K562 (cell line): ENCODE data around the gene STK11. TPM values are rescaled to one million over a fixed set of nuclear protein-coding genes. Genes with fewer than 3 reads are reported as not detected.

Experiments used
- ASH1L ChIP-seq: fragments of 450-650 bp; IDR thresholded peaks from 2 replicates; pipeline ENCODE4 v1.6.1; 2018; ENCODE audit warnings: borderline replicate concordance, mild to moderate bottlenecking, low read depth; ENCODE audit not compliant: partially characterized antibody
- BRD4 ChIP-seq: fragments of 200-600 bp; sonication (generic); IDR thresholded peaks from 2 replicates; pipeline ENCODE4 v1.6.1; 2017; ENCODE audit warnings: inconsistent platforms
- DACH1 ChIP-seq: fragments of 450-650 bp; IDR thresholded peaks from 2 replicates; pipeline ENCODE4 v1.6.1; 2018; ENCODE audit not compliant: partially characterized antibody
- DMBX1 ChIP-seq: fragments of 250-450 bp; sonication (Bioruptor Pico); IDR thresholded peaks from 2 replicates; pipeline ENCODE4 v1.8.0; 2022; ENCODE audit warnings: inconsistent platforms, mild to moderate bottlenecking, moderate library complexity, borderline replicate concordance
- HDAC2 ChIP-seq: fragments of 450-650 bp; IDR thresholded peaks from 2 replicates; pipeline ENCODE4 v1.6.1; 2016; ENCODE audit warnings: mild to moderate bottlenecking
- MLLT1 ChIP-seq, 2 experiments: fragments of 450-650 bp; IDR thresholded peaks; 2 replicates each; pipeline ENCODE4 v1.6.1; 2016
- PHF21A ChIP-seq: fragments of 450-650 bp; IDR thresholded peaks from 2 replicates; pipeline ENCODE4 v1.6.1; 2017; ENCODE audit warnings: low read depth, borderline replicate concordance
- RUNX1 ChIP-seq: sonication (generic); IDR thresholded peaks from 2 replicates; pipeline ENCODE4 v1.6.1; 2016; ENCODE audit warnings: antibody characterized with exemption, low read depth
- SIN3A ChIP-seq, 2 experiments: fragments of 150-350 bp in 1 of 2; IDR thresholded peaks; 2 replicates each; pipeline ENCODE4 v1.6.1; 2011 to 2016; ENCODE audit warnings: borderline replicate concordance in 2 of 2, low read depth in 2 of 2, low read length in 2 of 2, mild to moderate bottlenecking in 2 of 2, moderate library complexity in 2 of 2; ENCODE audit not compliant: control insufficient read depth in 1 of 2
- SIN3B ChIP-seq: fragments of 450-650 bp; IDR thresholded peaks from 2 replicates; pipeline ENCODE4 v1.6.1; 2017; ENCODE audit warnings: low read depth, mild to moderate bottlenecking, moderate library complexity
- SMC3 ChIP-seq: conservative IDR thresholded peaks from 2 replicates; pipeline ENCODE4 v1.6.1; 2011; ENCODE audit warnings: low read depth, low read length, improper control_type of control experiment; ENCODE audit not compliant: insufficient read depth
- SRSF7 ChIP-seq: fragments of 200-400 bp; formaldehyde crosslinking; optimal IDR thresholded peaks from 2 replicates; pipeline ENCODE3; 2017; ENCODE audit warnings: mild to moderate bottlenecking, low read depth, low read length
- TAF7 ChIP-seq: fragments of 450-650 bp; IDR thresholded peaks from 2 replicates; pipeline ENCODE4 v1.6.1; 2016; ENCODE audit warnings: missing genetic modification characterization, missing compliant biosample characterization
- USF2 ChIP-seq: sonication (generic); formaldehyde crosslinking; IDR thresholded peaks from 2 replicates; pipeline ENCODE4 v1.5.0; 2020; ENCODE audit warnings: missing genetic modification reagents
- ZKSCAN8 ChIP-seq: fragments of 200-800 bp; sonication (Bioruptor generic); IDR thresholded peaks from 2 replicates; pipeline ENCODE4 v1.6.1; 2016; ENCODE audit warnings: missing genetic modification characterization, missing compliant biosample characterization
- ZNF217 ChIP-seq: sonication (generic); formaldehyde crosslinking; IDR thresholded peaks from 2 replicates; pipeline ENCODE4 v1.8.0; 2022; ENCODE audit warnings: mild to moderate bottlenecking, missing genetic modification reagents
- ZNF253 ChIP-seq: fragments of 250-450 bp; sonication (Bioruptor Pico); conservative IDR thresholded peaks from 2 replicates; pipeline ENCODE4 v1.6.1; 2021; ENCODE audit warnings: mild to moderate bottlenecking
- ZNF354B ChIP-seq: fragments of 250-450 bp; sonication (Bioruptor Pico); IDR thresholded peaks from 2 replicates; pipeline ENCODE4 v1.4.0; 2020
- ZNF592 ChIP-seq: fragments of 450-650 bp; IDR thresholded peaks from 2 replicates; pipeline ENCODE4 v1.6.1; 2017; ENCODE audit warnings: antibody characterized with exemption, mild to moderate bottlenecking
- ZNF740 ChIP-seq, 3 experiments: fragments of 200-800 bp in 1 of 3; sonication (Bioruptor generic) in 1 of 3; sonication (generic) in 1 of 3; formaldehyde crosslinking in 1 of 3; IDR thresholded peaks; 2 replicates each; pipeline versions ENCODE4 v1.6.1 to v1.8.0; 2016 to 2022; ENCODE audit warnings: mild to moderate bottlenecking in 2 of 3, missing compliant biosample characterization in 2 of 3, missing genetic modification characterization in 2 of 3, missing genetic modification reagents in 1 of 3
- polyA plus RNA-seq, 8 experiments: library from polyadenylated mRNA; depleted of rRNA in 4 of 8; stranded (reverse) in 5 of 8; unstranded in 3 of 8; fragments of >200 nt; fragmentation: Nextera tagmentation in 2 of 8; fragmentation: Illumina TruSeq in 1 of 8; extraction: Ambion mirVana in 2 of 8; extraction: Trizol in 1 of 8; gene quantifications; 2 replicates each; pipeline versions ENCODE4 v1.2.1 to v1.2.3, GENCODE V29; 2011 to 2014; ENCODE audit warnings: inconsistent platforms in 1 of 8, missing spikeins in 1 of 8
- total RNA-seq, 7 experiments: library from RNA; depleted of rRNA in 6 of 7; stranded (reverse); fragments of >200 nt in 6 of 7; fragmentation: Illumina TruSeq in 2 of 7; extraction: Trizol in 2 of 7; gene quantifications; 2 replicates each; pipeline versions ENCODE4 v1.2.1 to v1.2.3, GENCODE V29; 2011 to 2021; ENCODE audit warnings: low replicate concordance in 1 of 7

The STK11 gene
- total and polyA plus RNA-seq, 9 of the 15 experiments (the other 6 are each of a cell fraction or from before 2014, with no cell fraction given): 0.15 to 96.5 (median 31.7) TPM

- TF ChIP-seq SIN3B (peak; percentile 53), SMC3 (no peak), RUNX1 (no peak), DMBX1 (CRISPR knock-in tag) (peak; percentile 75), ASH1L (peak; percentile 91), ZNF592 (peak; percentile 69), HDAC2 (no peak), ZNF253 (CRISPR knock-in tag) (no peak), ZNF217 (CRISPR knock-in tag) (no peak), USF2 (CRISPR knock-in tag) (no peak), ZNF740 (CRISPR knock-in tag; IDR thresholded peaks at IDR 0.05) (no peak), ZNF740 (tag; IDR thresholded peaks at IDR 0.05) (peak in 1 of 2 experiments; percentile 72; a peak in 1 of 4 replicates), ZKSCAN8 (CRISPR knock-in tag) (no peak), BRD4 (no peak), TAF7 (tag) (no peak), MLLT1 (IDR thresholded peaks at IDR 0.05) (peak in 1 of 2 experiments; percentile 77; a peak in 2 of 4 replicates), SRSF7 (no peak), ZNF354B (no peak), PHF21A (no peak), DACH1 (no peak), SIN3A (IDR thresholded peaks at IDR 0.05; ENCODE audit: borderline replicate concordance in 2 of 2, control insufficient read depth in 1 of 2, low read depth in 2 of 2, low read length in 2 of 2) (peak in 1 of 2 experiments; percentile 68; a peak in 1 of 4 replicates)
These were observed at the start of gene STK11 (continued) for GRCh38 chr19:1205114-1206099.
